SK-N-MC (cell line): ENCODE data around the gene HOXA4.

Experiments
- DNase-seq: peaks from one replicate; pipeline ENCODE4 v3.0.0-alpha.2; 2011; ENCODE audit warnings: low read depth, low spot score
- H3K27ac ChIP-seq: fragments of 200-600 bp; sonication (generic); 2 replicates; pipeline ENCODE4 v1.5.1; 2016; ENCODE audit warnings: mixed run types
- H3K36me3 ChIP-seq: fragments of 200-600 bp; sonication (generic); 2 replicates; pipeline ENCODE4 v1.6.1; 2017; ENCODE audit warnings: antibody characterized with exemption, low read length, mixed read lengths; ENCODE audit not compliant: insufficient read depth
- H3K4me3 ChIP-seq: fragments of 200-600 bp; sonication (generic); 2 replicates; pipeline ENCODE4 v1.5.1; 2016
- H3K9ac ChIP-seq: fragments of 200-600 bp; sonication (generic); 2 replicates; pipeline ENCODE4 v1.8.0; 2017; ENCODE audit warnings: mixed run types, mixed read lengths; ENCODE audit not compliant: insufficient read length
- H3K9me3 ChIP-seq: fragments of 200-600 bp; sonication (generic); 2 replicates; pipeline ENCODE4 v1.6.1; 2017; ENCODE audit warnings: low read depth, mild to moderate bottlenecking, antibody characterized with exemption, low read length, moderate library complexity, mixed read lengths
- EZH2 ChIP-seq: fragments of 200-600 bp; sonication (generic); IDR thresholded peaks from one replicate; pipeline ENCODE4 v1.6.1; 2017; ENCODE audit warnings: antibody characterized with exemption
- FOXP2 ChIP-seq: optimal IDR thresholded peaks from 2 replicates; pipeline ENCODE3; 2011; ENCODE audit warnings: mild to moderate bottlenecking, moderate library complexity; ENCODE audit not compliant: insufficient read depth; ENCODE audit errors: extremely low read length, control extremely low read depth
- POLR2AphosphoS5 ChIP-seq: IDR thresholded peaks from 2 replicates; pipeline ENCODE4 v1.6.1; 2012; ENCODE audit warnings: mild to moderate bottlenecking, low read depth, low read length, borderline replicate concordance

Gene HOXA4

GRCh38 chr7:27124902-27125689, 5.5 kb downstream of the HOXA4 start:
- no peak for DNase-seq
- no peak overlapping the region for H3K9ac ChIP-seq
- H3K4me3 ChIP-seq = no peak overlapping the region
- H3K36me3 ChIP-seq = no peaks in the 10 kb centered on the region
- no peak overlapping the region for H3K27ac ChIP-seq
- no peaks in the 10 kb centered on the region for H3K9me3 ChIP-seq
- TF ChIP-seq FOXP2 (no peak), POLR2AphosphoS5 (no peak), EZH2 (no peak)

- H3K4me3 ChIP-seq = no peak overlapping the region
- no peak for DNase-seq
- no peak overlapping the region for H3K27ac ChIP-seq
- no peaks in the 10 kb centered on the region for H3K36me3 ChIP-seq
- TF ChIP-seq FOXP2 = no peak
- peak; percentile 44 for TF ChIP-seq EZH2
- no peak overlapping the region for H3K9ac ChIP-seq
- no peaks in the 10 kb centered on the region for H3K9me3 ChIP-seq
Observed at GRCh38 chr7:27124096-27124901, 6.3 kb downstream of the HOXA4 start.

- no peak for TF ChIP-seq POLR2AphosphoS5
- TF ChIP-seq EZH2 = peak; percentile 36
- H3K9ac ChIP-seq = no peak overlapping the region
- H3K27ac ChIP-seq = no peak overlapping the region
- no peak overlapping the region for H3K4me3 ChIP-seq
- no peak for DNase-seq
- H3K36me3 ChIP-seq = no peaks in the 10 kb centered on the region
- no peaks in the 10 kb centered on the region for H3K9me3 ChIP-seq
Observed at GRCh38 chr7:27123477-27124053, 7.0 kb downstream of the HOXA4 start.

GRCh38 chr7:27123007-27123476, 7.5 kb downstream of the HOXA4 start:
- Histone ChIP-seq H3K36me3 (no peaks in the 10 kb centered on the region), H3K4me3 (no peak overlapping the region), H3K9me3 (no peaks in the 10 kb centered on the region), H3K27ac (no peak overlapping the region), H3K9ac (no peak overlapping the region)
- DNase-seq = no peak
- no peak for TF ChIP-seq POLR2AphosphoS5
- no peak for TF ChIP-seq EZH2
- no peak for TF ChIP-seq FOXP2

- no peak for DNase-seq
- no peak for TF ChIP-seq POLR2AphosphoS5
- no peak for TF ChIP-seq EZH2
- TF ChIP-seq FOXP2 = no peak
- Histone ChIP-seq H3K27ac (no peak overlapping the region), H3K9me3 (no peaks in the 10 kb centered on the region), H3K9ac (no peak overlapping the region), H3K4me3 (no peak overlapping the region), H3K36me3 (no peaks in the 10 kb centered on the region)
Observed at GRCh38 chr7:27122077-27122910, 8.3 kb downstream of the HOXA4 start.

- no peak overlapping the region for H3K9ac ChIP-seq
- DNase-seq = no peak
- TF ChIP-seq EZH2 = no peak
- no peak for TF ChIP-seq POLR2AphosphoS5
- no peak for TF ChIP-seq FOXP2
- H3K27ac ChIP-seq = no peak overlapping the region
- H3K36me3 ChIP-seq = no peaks in the 10 kb centered on the region
- no peaks in the 10 kb centered on the region for H3K9me3 ChIP-seq
- no peak overlapping the region for H3K4me3 ChIP-seq
Observed at GRCh38 chr7:27121684-27122076, 8.9 kb downstream of the HOXA4 start.

- Histone ChIP-seq H3K27ac (no peak overlapping the region), H3K9ac (no peak overlapping the region), H3K36me3 (no peaks in the 10 kb centered on the region), H3K9me3 (no peaks in the 10 kb centered on the region), H3K4me3 (no peak overlapping the region)
- TF ChIP-seq FOXP2 (no peak), POLR2AphosphoS5 (no peak), EZH2 (no peak)
- DNase-seq = no peak
Observed at GRCh38 chr7:27119412-27119911, 11.1 kb downstream of the HOXA4 start.

GRCh38 chr7:27118580-27118979, 12.0 kb downstream of the HOXA4 start:
- Histone ChIP-seq H3K4me3 (no peak overlapping the region), H3K9ac (no peak overlapping the region), H3K36me3 (no peaks in the 10 kb centered on the region), H3K9me3 (no peaks in the 10 kb centered on the region), H3K27ac (no peak overlapping the region)
- TF ChIP-seq FOXP2 (no peak), EZH2 (no peak), POLR2AphosphoS5 (no peak)
- no peak for DNase-seq
